GM21825 (cell line): ENCODE measurements around the gene PRMT1.
A peak's percentile ranks its signal among the peaks of the same experiment; 100 is the strongest.

Experiments used
- ATAC-seq: cut with Tn5 transposase; IDR thresholded peaks from one replicate; pipeline ENCODE4 v1.9.1; 2021; ENCODE audit warnings: mild to moderate bottlenecking, moderate library complexity; ENCODE audit not compliant: unreplicated experiment

PRMT1 gene

GRCh38 chr19:49666120-49666444, 11.0 kb upstream of the PRMT1 start:
- no peak for ATAC-seq

- no peak for ATAC-seq
Measured at GRCh38 chr19:49667473-49667872, 9.6 kb upstream of the PRMT1 start.

DNA sequence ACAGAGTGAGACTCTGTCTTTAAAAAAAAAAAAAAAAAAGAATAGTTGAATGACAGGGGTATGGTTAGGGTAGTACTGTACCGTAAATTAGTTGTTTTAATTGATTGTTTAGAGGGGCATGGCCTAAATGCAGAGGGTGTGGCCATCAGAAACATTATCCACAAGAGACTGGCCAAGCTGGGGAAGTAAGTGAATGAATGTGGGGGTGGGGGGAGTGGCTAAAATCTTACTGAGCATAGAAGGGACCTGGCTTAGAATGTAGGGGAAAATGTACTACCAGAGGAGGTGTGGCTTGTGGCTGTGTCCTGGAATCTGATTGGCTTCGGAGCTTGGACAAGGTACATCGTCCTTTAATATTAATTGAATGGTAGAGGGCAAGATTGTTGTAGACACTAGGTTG, 7.6 kb upstream of the PRMT1 start:
- ATAC-seq: no peak

DNA sequence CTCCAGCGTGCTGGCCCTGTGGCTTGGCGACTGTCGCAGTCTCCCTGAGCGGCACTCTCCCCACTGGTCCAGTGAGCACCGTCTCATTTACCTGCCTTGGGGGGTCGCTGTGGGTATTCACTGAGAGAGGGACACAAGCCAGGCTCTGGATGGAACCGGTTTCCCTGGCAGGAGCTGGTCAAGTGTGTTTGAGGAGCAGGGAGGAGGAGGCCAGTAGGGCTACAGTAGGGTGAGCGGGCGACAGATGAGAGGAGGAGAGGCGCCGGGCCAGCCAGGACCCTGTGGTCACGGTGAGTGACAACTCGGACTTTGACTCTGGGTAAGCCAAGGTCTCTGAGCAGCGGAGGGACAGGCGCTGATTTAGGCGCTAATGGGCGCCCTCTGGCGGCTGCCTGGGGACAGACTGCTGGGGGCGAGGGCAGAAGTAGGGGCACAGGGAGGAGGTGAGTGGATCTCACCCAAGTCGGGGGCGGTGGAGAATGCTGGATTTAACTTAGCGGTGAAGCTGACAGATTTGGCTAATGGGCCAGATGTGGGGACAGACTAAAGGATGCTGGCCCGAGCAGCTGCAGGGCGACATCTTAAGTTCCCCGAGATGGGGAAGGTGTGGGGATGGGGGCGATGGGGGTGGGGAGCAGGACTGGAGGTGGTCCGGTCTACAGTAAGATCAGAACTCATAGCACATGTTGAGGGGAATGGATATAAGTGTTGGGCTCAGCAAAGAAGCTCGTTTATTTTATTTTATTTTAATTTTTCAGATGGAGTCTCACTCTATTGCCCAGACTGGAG, 4.7 kb upstream of the PRMT1 start:
- no peak for ATAC-seq

DNA sequence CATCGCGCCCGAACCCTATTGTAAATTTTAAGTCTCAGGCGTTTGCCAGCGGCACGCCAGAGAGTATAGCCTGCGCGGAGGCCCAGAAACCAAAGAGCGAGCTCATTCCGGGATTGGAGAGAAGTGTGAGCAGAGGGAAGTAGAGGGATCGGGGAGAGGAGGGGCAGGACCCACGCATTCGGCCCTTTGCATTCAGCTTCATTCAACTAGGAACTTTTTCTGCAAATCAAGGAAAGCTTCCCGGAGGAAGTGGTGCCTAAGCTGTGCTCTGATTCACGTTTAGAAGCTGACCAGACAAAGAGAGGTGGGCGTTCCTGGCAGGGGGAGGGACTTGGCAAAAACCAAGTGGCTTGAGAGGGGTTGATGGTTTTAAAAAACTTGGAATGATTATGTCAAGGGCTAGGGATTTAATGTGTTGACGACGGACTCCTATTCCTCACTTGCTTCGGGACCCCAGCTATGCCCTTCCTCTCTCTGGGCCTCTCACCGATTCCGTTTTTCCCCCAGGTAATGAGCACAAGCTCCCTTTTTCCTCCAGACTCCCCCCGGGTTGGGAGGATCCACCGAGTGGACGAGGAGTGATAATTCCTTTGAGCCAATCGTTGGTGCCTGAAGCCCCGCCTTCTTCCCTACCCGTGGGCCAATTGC, 811 bp upstream of the PRMT1 start:
- peak; percentile 19 for ATAC-seq

- ATAC-seq: peak; percentile 58
Measured at GRCh38 chr19:49676784-49677230, 264 bp upstream of the PRMT1 start.

DNA sequence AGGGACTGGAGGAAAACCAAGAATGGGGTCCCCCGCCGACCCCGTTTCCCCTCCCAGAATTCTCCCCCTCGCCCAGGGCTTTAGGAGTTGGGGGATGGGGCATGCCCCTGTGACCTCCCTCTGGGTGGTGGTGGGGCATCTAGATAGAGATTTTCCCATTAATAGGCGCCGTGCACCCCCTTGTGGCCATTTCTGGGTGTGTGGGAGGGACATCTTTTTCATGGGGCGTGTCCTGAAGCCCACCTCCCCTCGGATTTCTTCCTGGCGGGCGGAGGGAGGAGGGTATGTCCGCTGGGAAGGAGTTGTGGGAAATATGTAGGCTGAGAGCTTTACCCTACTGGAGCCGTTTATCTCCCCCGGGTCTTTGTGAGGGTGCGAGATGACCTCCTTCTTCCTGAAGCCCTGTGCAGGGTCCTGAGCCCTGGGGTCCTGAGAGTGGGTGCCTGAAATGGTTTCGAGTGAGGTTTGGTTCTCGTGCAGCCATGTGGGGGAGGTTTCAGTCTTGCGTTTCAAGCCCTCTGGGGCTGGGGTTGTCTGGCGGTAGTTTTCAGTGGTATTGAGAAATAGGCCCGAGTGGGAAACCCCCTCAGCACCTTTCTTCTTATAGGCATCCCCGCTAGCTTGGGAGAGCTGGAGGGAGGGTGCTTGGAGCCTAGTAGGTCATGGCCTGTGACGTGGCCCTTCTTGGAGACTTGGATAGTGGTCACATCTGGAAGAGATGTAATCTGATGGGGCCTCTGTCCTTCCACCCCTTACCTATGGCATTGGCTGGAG, 1.0 kb downstream of the PRMT1 start:
- ATAC-seq: peak; percentile 21

DNA sequence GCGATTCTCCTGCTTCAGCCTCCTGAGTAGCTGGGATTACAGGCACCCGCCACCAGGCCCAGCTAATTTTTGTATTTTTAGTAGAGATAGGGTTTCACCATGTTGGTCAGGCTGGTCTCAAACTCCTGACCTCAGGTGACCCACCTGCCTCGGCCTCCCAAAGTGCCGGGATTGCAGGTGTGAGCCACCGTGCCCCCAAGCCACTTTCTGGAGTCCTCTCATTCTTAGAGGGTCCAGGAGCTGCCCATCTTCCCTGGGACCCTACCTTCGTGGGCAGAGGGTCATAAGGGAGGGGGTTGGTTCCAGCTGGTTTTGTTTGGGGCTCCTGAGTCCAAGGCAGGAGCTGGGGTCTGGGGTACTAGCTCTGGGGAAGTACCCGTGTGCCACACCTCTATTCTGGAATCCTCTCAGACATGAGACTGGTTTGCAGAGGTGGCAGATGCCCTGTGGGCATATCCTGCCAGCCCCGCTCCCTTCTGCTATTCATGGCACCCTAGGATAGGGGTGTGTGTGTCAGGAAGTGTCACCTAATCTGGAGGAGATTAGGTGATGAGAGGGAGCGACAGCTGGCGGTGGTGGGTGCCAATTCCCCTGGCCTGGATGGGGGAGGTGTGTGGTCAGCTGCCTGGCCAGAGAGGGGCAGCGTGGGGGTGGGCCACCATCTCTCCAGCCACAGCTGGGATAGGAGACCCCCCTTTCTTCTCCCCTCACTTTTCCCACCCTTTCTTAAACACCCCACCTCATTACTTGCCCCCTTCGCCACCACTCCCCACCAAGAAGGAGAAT, 2.1 kb downstream of the PRMT1 start:
- no peak for ATAC-seq

DNA sequence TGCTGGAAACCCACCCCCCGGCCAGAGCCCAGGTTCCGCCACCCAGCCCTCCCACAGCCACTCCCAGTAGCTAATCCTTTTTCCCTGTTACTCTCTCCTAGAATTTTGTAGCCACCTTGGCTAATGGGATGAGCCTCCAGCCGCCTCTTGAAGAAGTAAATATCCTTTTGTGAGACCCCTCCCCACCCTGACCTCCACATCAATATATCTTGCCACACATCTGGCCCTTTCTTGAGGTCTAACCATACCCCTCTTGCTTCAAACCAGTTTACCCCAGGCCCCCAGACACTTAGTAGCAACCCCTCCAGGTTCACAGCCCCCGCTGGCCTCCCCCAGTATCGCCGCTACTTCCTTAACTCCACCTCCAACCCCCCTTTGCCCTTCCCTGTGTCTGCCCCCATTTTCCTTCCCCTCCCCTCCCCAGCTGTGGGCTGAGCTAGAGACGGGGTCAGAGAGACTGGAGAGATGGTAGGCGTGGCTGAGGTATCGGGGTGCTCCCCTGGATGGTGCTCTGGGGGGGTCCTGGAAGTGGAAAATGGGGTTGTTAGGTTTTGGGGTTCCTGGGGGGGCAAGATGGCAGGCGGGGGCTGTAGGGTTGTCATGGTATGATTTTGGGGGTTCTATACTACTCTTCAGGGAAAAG, 2.8 kb downstream of the PRMT1 start:
- ATAC-seq: no peak

- no peak for ATAC-seq
Measured at GRCh38 chr19:49680421-49681351, 3.6 kb downstream of the PRMT1 start.

DNA sequence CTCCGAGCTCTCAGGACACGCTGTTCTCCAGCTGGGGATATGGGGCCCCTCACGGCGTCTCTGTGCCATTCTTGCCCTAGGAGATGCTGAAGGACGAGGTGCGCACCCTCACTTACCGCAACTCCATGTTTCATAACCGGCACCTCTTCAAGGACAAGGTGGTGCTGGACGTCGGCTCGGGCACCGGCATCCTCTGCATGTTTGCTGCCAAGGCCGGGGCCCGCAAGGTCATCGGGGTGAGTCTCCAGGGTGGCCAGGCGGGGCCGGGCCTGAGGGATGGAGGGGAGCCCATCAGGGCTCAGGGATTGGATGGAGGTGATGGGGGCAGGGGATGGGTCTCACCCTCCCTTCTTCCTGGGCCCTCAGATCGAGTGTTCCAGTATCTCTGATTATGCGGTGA, 4.8 kb downstream of the PRMT1 start:
- ATAC-seq: no peak

DNA sequence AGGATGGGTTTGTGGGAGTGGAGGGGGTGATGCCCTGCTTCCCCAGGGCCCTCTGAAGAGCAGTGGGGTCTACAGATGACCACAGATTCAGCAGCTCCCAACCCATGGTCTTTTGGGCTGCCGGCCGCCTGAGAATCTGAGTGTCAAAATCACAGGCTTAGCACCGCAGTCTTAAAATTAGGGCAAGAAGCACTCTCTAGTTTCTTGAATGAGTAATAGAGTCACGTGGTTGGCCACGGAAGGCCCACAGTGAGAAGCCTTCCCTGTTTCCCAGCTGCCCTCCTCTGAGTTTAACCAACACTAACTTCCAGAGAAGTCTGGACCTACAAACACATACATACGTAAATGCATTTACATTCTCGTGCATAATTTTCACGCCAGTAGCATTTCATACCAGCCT, 5.2 kb downstream of the PRMT1 start:
- no peak for ATAC-seq

GRCh38 chr19:49683814-49684250, 6.8 kb downstream of the PRMT1 start:
- no peak for ATAC-seq

DNA sequence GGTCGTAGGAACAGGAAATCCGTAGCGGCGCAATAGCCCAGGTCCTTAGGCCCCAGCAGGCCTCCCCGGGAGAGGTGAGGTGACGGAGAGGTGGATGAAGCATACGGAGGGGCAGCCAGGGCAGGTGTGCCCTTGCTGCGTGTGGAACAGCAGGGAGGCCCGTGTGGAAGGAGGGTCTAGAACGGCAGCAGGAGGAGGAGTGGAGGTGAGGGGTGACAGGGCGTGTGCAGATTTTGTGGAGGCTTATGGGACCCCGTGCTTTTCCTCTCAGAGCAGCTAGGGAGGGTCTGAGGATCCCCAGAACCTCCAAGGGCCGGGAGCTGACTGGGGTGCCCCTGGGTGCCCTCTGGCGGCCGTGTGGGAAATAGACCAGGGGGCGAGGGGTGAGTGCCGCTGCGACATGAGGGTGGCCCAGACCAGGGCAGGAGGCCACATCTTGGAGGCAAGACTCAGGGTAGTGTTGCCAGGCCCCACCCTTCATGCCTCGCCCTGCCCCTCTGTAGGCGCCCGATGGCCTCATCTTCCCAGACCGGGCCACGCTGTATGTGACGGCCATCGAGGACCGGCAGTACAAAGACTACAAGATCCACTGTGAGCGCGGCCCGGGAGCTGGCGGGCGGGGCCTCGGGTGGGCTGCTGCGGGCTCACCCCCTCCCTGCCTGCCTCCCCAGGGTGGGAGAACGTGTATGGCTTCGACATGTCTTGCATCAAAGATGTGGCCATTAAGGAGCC, 7.3 kb downstream of the PRMT1 start:
- ATAC-seq: no peak

DNA sequence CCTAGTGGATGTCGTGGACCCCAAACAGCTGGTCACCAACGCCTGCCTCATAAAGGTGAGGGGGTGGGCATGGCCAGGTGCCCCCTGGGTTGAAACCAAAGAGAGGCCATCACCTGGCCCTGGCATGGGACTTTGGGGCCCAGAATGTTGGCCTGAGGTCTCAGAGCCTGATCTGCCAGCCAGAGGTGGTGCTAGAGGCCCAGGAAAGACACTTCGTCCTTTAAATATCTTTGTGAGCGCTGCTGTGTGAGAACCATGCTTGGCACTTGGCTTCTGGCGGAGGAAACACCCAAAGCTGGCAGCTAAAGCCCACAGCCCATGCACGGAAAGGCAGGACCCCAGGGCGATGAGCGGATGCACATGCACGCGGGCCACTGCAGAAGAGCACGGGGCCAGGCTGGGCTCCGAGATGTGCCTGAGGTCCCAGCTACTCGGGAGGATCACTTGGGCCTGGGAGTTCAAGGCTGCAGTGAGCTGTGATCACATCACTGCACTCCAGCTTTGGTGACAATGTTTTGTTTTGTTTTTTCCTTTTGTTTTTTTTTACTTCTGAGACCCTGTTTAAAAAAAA, 8.0 kb downstream of the PRMT1 start:
- no peak for ATAC-seq

DNA sequence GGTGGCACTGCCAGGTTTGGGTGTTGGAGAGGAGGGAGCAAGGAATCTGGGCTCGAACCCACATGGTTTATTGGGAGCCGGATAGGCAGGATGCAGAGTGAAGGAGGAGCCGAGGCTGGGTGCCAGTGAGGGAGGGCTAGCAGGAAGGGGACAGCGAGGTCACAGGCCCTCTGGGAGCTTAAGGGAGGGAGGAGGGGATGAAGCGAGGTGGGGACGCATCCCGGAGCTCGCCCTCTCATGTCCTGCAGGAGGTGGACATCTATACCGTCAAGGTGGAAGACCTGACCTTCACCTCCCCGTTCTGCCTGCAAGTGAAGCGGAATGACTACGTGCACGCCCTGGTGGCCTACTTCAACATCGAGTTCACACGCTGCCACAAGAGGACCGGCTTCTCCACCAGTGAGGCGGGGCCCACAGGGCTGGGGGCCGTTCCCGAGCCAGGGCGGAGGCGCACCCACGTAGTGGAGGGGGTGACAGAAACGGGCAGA, 8.8 kb downstream of the PRMT1 start:
- no peak for ATAC-seq

GRCh38 chr19:49686503-49687088, 9.5 kb downstream of the PRMT1 start:
- no peak for ATAC-seq

DNA sequence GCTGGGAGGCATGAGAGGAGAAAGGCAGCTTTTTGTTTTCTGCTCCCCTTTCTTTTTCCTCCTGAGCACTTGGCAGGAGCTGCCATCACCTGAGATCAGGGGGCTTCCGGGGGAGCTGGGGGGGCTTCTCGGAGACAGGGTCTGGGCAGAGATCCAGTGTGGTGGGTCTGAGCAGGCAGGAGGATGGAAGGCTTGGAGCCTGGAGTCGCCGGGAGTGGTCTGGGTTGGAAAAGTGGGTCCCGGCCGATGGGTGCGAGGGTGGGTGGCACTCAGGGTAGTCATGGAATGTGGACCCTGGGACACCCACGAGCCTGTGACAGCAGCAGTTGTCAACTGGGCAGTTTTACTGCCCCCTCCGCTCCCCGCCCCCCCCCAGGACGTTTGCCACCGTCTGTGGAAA, 10.1 kb downstream of the PRMT1 start:
- ATAC-seq: no peak
